Dendritic cell treated with granulocyte-macrophage colony-stimulating factor and Interleukin-4, amounts not matched to agents 40 ng/mL and 50 ng/mL, for 4 days (primary cell): Measurements from ENCODE around the gene PACRG.

ENCODE experiments used
- H3K27ac Mint-ChIP-seq: one replicate; pipeline ENCODE4 v1.8.0; 2022; ENCODE audit warnings: mild to moderate bottlenecking, mixed read lengths
- H3K27me3 Mint-ChIP-seq: one replicate; pipeline ENCODE4 v1.8.0; 2022; ENCODE audit warnings: mild to moderate bottlenecking, mixed read lengths
- H3K36me3 Mint-ChIP-seq: one replicate; pipeline ENCODE4 v1.8.0; 2022; ENCODE audit warnings: low read depth, mixed read lengths
- H3K4me1 Mint-ChIP-seq: one replicate; pipeline ENCODE4 v1.8.0; 2022; ENCODE audit warnings: low read depth, mixed read lengths
- H3K4me3 Mint-ChIP-seq: one replicate; pipeline ENCODE4 v1.8.0; 2022; ENCODE audit warnings: mild to moderate bottlenecking, moderate library complexity, mixed read lengths
- H3K9me3 Mint-ChIP-seq: one replicate; pipeline ENCODE4 v1.8.0; 2022; ENCODE audit warnings: mixed read lengths
- intact Hi-C: fragments of 100-400 bp; cut with micrococcal nuclease; formaldehyde crosslinking; loops from one replicate; pipeline ENCODE4 v1.15.0; 2022

The PACRG gene

GRCh38 chr6:163229050-163229449 lies 501.3 kb downstream of the PACRG start:
- H3K4me3 Mint-ChIP-seq, result no peak overlapping the region
- H3K9me3 Mint-ChIP-seq, result peaks cover under 1% of the 10 kb centered on the region
- no peaks in the 10 kb centered on the region for H3K27me3 Mint-ChIP-seq
- intact Hi-C loops, result no loop called here
- H3K27ac Mint-ChIP-seq, result no peak overlapping the region
- H3K36me3 Mint-ChIP-seq, result no peaks in the 10 kb centered on the region
- peaks cover 15% of the 10 kb centered on the region for H3K4me1 Mint-ChIP-seq

- Mint-ChIP-seq H3K36me3 (no peaks in the 10 kb centered on the region), H3K4me3 (no peak overlapping the region), H3K27me3 (peaks cover 6% of the 10 kb centered on the region), H3K9me3 (peaks cover 9% of the 10 kb centered on the region), H3K4me1 (peaks cover 28% of the 10 kb centered on the region), H3K27ac (peak overlapping the region; percentile 5)
- intact Hi-C loops, result no loop called here
These were observed 503.1 kb downstream of the PACRG start for GRCh38 chr6:163230901-163231300.

- Mint-ChIP-seq H3K36me3 (no peaks in the 10 kb centered on the region), H3K27me3 (peaks cover 6% of the 10 kb centered on the region), H3K4me1 (peaks cover 28% of the 10 kb centered on the region), H3K27ac (no peak overlapping the region), H3K9me3 (peaks cover 9% of the 10 kb centered on the region), H3K4me3 (no peak overlapping the region)
- intact Hi-C loops, result no loop called here
These were observed 503.7 kb downstream of the PACRG start for GRCh38 chr6:163231356-163232014.

GRCh38 chr6:163232015-163232523 lies 504.3 kb downstream of the PACRG start:
- H3K27ac Mint-ChIP-seq, result no peak overlapping the region
- peaks cover 6% of the 10 kb centered on the region for H3K27me3 Mint-ChIP-seq
- intact Hi-C loops, result no loop called here
- H3K9me3 Mint-ChIP-seq, result peaks cover 9% of the 10 kb centered on the region
- peaks cover 28% of the 10 kb centered on the region for H3K4me1 Mint-ChIP-seq
- H3K36me3 Mint-ChIP-seq, result no peaks in the 10 kb centered on the region
- H3K4me3 Mint-ChIP-seq, result no peak overlapping the region

GRCh38 chr6:163232649-163233048 lies 504.9 kb downstream of the PACRG start:
- intact Hi-C loops, result no loop called here
- peaks cover 6% of the 10 kb centered on the region for H3K27me3 Mint-ChIP-seq
- H3K4me3 Mint-ChIP-seq, result no peak overlapping the region

GRCh38 chr6:163237110-163237509 lies 509.3 kb downstream of the PACRG start:
- intact Hi-C loops, result no loop called here
- H3K4me1 Mint-ChIP-seq, result peaks cover 26% of the 10 kb centered on the region
- H3K9me3 Mint-ChIP-seq, result peaks cover 9% of the 10 kb centered on the region
- peaks cover 13% of the 10 kb centered on the region for H3K27me3 Mint-ChIP-seq
- no peak overlapping the region for H3K4me3 Mint-ChIP-seq
- no peaks in the 10 kb centered on the region for H3K36me3 Mint-ChIP-seq
- H3K27ac Mint-ChIP-seq, result no peak overlapping the region

More at GRCh38 chr6:163232649-163233048, 504.9 kb downstream of the PACRG start:
- peaks cover 28% of the 10 kb centered on the region for H3K4me1 Mint-ChIP-seq
- no peaks in the 10 kb centered on the region for H3K36me3 Mint-ChIP-seq
- H3K27ac Mint-ChIP-seq, result no peak overlapping the region
- peaks cover 9% of the 10 kb centered on the region for H3K9me3 Mint-ChIP-seq

GRCh38 chr6:163239572-163240340 lies 512.0 kb downstream of the PACRG start:
- intact Hi-C loops, result no loop called here
- Mint-ChIP-seq H3K27me3 (peaks cover 9% of the 10 kb centered on the region), H3K36me3 (no peaks in the 10 kb centered on the region), H3K4me1 (peaks cover 6% of the 10 kb centered on the region), H3K9me3 (peaks cover 1% of the 10 kb centered on the region), H3K27ac (no peak overlapping the region), H3K4me3 (no peak overlapping the region)

- Mint-ChIP-seq H3K36me3 (no peaks in the 10 kb centered on the region), H3K9me3 (no peaks in the 10 kb centered on the region), H3K27me3 (peaks cover 6% of the 10 kb centered on the region), H3K4me1 (no peaks in the 10 kb centered on the region), H3K27ac (no peak overlapping the region), H3K4me3 (no peak overlapping the region)
- intact Hi-C loops, result no loop called here
These were observed 512.8 kb downstream of the PACRG start for GRCh38 chr6:163240556-163240955.

- H3K27me3 Mint-ChIP-seq, result peaks cover 6% of the 10 kb centered on the region
- H3K27ac Mint-ChIP-seq, result no peak overlapping the region
- H3K4me3 Mint-ChIP-seq, result no peak overlapping the region
- H3K4me1 Mint-ChIP-seq, result no peaks in the 10 kb centered on the region
- no peaks in the 10 kb centered on the region for H3K9me3 Mint-ChIP-seq
- intact Hi-C loops, result no loop called here
- H3K36me3 Mint-ChIP-seq, result no peaks in the 10 kb centered on the region
These were observed 513.9 kb downstream of the PACRG start for GRCh38 chr6:163241683-163242082.

GRCh38 chr6:163243083-163243482 lies 515.3 kb downstream of the PACRG start:
- no peak overlapping the region for H3K27ac Mint-ChIP-seq
- peaks cover 6% of the 10 kb centered on the region for H3K27me3 Mint-ChIP-seq
- intact Hi-C loops, result no loop called here
- H3K9me3 Mint-ChIP-seq, result no peaks in the 10 kb centered on the region
- H3K4me1 Mint-ChIP-seq, result no peaks in the 10 kb centered on the region
- H3K36me3 Mint-ChIP-seq, result no peaks in the 10 kb centered on the region
- no peak overlapping the region for H3K4me3 Mint-ChIP-seq

- Mint-ChIP-seq H3K36me3 (no peaks in the 10 kb centered on the region), H3K4me1 (no peaks in the 10 kb centered on the region), H3K4me3 (no peak overlapping the region), H3K27me3 (peaks cover 6% of the 10 kb centered on the region), H3K9me3 (no peaks in the 10 kb centered on the region), H3K27ac (no peak overlapping the region)
- intact Hi-C loops, result no loop called here
These were observed 516.2 kb downstream of the PACRG start for GRCh38 chr6:163243692-163244589.

GRCh38 chr6:163248051-163248450 lies 520.3 kb downstream of the PACRG start:
- Mint-ChIP-seq H3K4me1 (peaks cover 13% of the 10 kb centered on the region), H3K27ac (no peak overlapping the region), H3K9me3 (no peaks in the 10 kb centered on the region), H3K4me3 (no peak overlapping the region), H3K27me3 (no peaks in the 10 kb centered on the region), H3K36me3 (no peaks in the 10 kb centered on the region)
- intact Hi-C loops, result no loop called here

GRCh38 chr6:163249651-163250101 lies 521.9 kb downstream of the PACRG start:
- H3K9me3 Mint-ChIP-seq, result no peaks in the 10 kb centered on the region
- peaks cover 13% of the 10 kb centered on the region for H3K4me1 Mint-ChIP-seq
- H3K4me3 Mint-ChIP-seq, result no peak overlapping the region
- no peaks in the 10 kb centered on the region for H3K36me3 Mint-ChIP-seq
- peak overlapping the region; percentile 65 for H3K27ac Mint-ChIP-seq
- no peaks in the 10 kb centered on the region for H3K27me3 Mint-ChIP-seq
- intact Hi-C loops, result no loop called here
